Peyer's patch (tissue), 4 donors: ENCODE data around the gene IL1RAPL1.

Source experiments
- POLR2A ChIP-seq, 2 donors: fragments of 450-650 bp; IDR thresholded peaks; one replicate each; pipeline ENCODE4 v1.5.1; 2017; ENCODE audit warnings: antibody characterized with exemption in 2 of 2, mild to moderate bottlenecking in 2 of 2, moderate library complexity in 2 of 2
- TF ChIP-seq, protein P1 (sequence below), 6 experiments: fragments of 450-650 bp in 4 of 6; fragments of 200-600 bp in 2 of 6; sonication (generic) in 1 of 6; IDR thresholded peaks; one replicate each; pipeline ENCODE4 v1.5.1; 2017 to 2019; ENCODE audit warnings: antibody characterized with exemption in 6 of 6, mild to moderate bottlenecking in 3 of 6, moderate library complexity in 1 of 6

GRCh38 chrX:29066516-29066915, 479.3 kb downstream of the IL1RAPL1 start:
- TF ChIP-seq, protein P1, sequence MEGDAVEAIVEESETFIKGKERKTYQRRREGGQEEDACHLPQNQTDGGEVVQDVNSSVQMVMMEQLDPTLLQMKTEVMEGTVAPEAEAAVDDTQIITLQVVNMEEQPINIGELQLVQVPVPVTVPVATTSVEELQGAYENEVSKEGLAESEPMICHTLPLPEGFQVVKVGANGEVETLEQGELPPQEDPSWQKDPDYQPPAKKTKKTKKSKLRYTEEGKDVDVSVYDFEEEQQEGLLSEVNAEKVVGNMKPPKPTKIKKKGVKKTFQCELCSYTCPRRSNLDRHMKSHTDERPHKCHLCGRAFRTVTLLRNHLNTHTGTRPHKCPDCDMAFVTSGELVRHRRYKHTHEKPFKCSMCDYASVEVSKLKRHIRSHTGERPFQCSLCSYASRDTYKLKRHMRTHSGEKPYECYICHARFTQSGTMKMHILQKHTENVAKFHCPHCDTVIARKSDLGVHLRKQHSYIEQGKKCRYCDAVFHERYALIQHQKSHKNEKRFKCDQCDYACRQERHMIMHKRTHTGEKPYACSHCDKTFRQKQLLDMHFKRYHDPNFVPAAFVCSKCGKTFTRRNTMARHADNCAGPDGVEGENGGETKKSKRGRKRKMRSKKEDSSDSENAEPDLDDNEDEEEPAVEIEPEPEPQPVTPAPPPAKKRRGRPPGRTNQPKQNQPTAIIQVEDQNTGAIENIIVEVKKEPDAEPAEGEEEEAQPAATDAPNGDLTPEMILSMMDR (IDR thresholded peaks at IDR 0.05), result no peak
- no peak for TF ChIP-seq POLR2A (IDR thresholded peaks at IDR 0.05)
